GM21529 (cell line): ENCODE data around the gene PAM.

ENCODE experiments used
- ATAC-seq: cut with Tn5 transposase; IDR thresholded peaks from one replicate; pipeline ENCODE4 v1.9.1; 2021; ENCODE audit not compliant: unreplicated experiment

PAM gene

DNA sequence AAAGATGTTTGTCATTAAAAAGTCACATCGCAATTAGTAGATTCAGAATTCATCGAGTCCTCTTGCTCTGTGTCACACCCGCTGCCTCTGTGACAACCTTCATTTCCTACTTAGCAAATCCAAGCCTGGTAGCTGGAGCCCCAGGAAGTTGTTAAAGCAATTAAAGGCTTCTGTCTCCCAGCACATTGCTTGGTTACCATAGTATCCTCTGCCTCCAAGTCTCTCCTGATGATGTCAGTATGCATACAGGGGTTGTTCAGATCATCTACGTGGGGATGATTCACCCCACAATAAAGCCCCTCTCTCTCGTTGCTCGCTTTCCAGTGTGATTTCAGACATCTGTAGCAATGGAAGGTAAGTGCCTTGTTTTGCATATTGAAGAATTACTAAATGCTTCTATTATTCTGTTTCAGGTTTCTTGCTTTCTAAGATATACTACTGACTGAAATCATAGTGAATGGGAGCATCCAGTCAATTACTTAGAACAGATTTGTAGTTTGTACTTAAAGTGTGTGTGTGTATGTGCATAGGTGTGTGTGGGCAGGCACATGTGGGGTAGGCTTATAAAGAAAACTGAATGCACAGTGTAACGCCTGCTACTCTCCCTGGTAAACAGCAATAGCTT is 52.9 kb downstream of the PAM start:
- ATAC-seq = no peak

DNA sequence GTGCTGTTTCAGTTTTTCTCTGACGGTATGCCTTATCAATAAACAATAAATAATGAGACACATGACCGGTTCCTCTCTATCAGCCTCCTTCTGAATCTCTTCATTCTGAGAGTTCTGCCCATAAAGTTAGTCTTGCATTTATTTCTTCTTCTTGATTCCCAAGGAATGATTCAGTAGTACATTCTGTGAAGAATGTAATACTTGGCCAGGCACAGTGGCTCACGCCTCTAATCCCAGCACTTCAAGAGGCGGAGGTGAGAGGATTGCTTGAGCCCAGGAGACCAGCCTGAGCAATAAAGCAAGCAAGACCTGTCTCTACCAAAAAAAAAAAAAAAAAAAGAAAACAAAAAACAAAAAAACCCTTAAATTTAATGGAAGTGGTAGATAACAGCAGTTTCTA is 53.9 kb downstream of the PAM start:
- ATAC-seq = no peak

DNA sequence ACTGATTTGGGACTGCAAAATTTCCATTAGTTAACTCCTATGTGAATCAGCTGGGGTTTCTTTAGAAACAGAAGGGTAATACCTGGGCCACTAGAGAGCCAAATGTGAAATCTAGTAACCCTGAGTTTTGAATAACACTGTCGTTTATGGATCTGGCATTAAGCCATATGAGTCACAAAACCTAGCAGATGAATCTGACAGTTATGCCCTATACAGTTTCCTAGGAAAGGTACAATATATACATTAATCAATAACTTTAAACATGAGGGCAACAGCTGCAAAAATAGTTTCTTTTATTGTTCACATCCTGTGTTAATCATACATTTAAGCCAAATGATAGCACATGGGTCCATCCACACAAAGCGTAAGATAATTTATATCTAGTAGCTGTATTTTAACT is 56.9 kb downstream of the PAM start:
- no peak for ATAC-seq

DNA sequence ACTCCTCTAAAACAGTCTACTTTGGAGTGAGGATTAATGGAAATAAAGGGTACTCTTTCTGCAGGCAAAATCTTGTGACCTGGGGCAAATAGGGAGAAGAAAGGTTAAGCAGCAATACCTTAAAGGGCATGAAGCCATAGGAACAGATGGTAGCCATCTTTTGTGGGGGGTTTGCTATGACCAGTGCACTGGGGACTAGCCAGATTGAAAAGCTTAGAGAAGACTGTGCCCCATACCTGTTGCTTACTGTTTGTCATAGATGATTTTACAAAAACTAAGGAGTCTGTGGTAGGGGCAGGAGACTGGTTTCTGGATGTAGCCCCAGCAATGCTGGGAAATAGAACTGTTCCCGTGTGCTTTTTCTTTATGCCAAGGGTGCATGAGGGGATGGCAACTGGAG is 58.6 kb downstream of the PAM start:
- ATAC-seq = no peak

DNA sequence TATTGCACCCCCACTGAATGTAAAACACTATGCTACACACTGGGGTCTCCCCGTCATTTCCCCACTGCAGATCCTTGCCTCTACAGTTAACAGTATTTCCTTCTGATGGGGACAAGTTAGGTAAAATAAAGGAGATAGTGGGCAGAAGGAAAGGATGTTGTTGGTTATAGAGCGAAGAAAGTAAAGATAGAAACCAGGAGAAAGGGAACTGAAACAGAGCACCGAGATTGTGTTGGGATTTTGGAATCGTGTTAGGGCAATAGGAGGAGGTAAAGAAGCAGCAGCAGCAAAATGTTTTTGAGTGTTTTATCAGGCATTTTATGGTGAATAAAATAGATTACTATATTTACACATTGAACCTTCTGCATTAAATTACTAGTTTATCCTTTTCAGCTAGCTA is 60.0 kb downstream of the PAM start:
- no peak for ATAC-seq

DNA sequence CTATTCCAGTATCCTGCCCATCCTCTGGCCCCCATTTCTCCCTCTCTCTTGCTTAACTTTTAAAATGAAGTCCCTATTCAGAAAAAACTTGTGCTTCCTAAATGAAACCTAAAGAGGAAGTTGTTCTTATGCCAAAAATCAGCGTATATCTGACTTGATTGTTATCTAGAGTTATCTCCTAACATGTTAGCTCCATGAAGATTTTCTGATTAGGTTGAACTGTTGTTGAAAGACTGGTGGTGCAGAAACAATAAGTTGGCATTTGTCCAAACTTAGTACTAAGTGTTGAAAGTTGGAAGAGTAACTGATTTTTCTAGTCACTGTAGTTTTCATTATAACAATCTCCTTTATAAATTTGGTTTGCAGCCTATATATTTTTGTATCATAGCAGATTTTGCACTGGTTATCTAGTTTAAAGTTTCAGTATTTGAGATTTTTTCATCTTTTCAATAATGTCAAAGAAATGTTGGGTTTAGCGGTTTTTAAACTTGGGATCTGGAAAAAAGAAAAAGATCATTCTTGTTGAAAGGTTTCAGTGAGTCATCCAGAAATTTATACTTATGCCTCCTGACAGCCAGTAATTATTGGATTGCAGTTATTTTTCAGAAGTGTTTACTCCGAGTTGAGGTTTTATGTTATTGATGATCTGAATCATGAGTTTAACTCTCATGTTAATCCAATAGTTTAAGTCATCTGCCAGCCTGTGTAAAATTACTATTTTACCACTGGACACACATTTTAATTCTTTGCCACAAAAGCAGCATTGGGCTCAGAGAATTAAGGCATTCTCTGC is 60.6 kb downstream of the PAM start:
- no peak for ATAC-seq

DNA sequence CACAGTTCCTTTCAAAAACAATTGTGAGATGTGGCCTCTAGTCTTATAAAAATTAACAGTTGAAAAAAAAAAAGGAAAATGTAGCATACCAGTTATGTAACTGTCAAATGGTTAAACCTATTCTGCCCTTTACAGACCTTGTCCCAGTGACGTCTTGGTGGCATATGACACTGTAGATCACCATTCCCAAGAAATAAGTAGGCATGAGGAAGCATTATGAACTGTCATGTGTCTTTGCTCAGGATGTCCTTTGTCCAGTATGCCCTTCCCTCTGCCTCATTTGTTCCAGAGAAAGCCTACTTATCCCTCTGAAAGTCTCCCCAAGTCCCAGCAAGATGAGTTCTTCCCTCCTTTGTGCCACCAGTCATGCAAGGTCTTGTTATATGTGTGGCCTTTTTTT is 63.2 kb downstream of the PAM start:
- no peak for ATAC-seq

DNA sequence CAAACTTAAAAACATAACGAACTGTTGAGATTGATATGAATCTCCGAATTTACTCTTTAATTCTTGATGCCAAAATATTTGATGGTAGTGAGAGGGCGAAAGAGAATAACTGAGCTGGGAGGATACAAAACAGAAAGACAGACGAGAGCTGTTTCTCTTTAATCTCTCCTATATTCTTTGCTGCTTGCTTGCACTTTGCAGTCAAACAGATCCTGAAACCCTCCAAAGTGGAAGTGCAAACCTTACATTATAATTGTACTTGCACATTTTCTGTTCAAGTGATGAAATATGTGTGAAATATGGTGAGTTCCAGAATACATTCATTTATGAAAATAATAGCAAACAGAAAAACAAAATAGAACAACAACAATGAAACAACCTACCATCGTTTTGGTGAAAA is 63.8 kb downstream of the PAM start:
- no peak for ATAC-seq

DNA sequence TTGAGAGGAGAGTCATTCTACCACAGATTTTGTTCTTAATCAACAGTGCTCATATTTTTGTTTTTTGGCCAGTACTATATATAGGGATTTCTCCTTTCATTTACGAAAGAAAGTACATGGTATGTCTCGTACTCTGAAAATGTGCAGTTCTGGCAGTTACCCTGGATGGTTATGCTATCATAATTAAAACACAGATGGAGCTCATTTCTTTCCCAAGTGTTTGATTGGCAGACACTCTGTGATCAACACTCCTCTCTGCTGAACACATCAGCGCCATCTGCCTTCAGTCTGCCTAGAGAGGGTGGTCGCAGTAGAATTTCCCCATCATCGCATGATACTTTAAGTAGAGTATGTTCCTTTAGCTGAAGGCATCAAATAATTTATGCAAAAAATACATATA is 64.5 kb downstream of the PAM start:
- ATAC-seq = no peak

DNA sequence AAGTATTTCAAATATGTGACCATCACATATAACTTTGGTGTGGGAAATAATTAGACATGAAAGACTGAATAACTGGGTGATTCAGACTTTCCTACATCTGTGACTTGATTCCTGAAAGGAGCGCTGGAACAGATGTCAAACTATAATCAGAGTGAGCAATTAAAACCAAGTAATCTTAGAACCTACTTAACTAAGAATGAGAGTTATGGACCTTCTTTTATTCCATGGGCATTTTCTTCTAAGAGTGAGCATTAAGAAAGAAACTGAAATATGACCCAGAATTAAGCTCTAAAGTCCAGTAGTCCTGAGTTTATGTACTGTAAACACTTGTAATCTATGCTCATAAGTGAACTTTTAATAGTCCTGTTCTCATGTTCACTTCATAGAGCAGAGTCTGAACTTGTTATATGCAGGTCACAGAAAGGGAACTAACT is 68.4 kb downstream of the PAM start:
- ATAC-seq = no peak

DNA sequence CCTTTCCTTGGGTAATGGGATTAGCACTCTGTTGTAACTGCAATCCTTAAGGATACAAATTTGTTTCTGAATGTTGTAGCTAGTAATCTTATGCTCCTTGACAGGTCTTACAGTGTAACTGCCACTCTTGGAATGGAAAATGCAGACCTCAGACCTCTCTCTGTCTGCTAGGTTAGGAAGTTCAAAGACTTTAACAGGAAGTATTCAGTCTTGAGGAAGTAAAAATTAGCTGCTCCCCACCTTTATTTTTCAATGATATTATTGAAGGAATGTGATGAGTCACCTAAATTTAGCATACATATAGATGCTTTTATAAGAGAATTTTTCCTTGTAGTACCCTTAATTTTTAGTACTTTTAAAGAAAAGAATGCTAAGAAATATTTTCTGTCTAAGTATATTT is 71.5 kb downstream of the PAM start:
- ATAC-seq = no peak

DNA sequence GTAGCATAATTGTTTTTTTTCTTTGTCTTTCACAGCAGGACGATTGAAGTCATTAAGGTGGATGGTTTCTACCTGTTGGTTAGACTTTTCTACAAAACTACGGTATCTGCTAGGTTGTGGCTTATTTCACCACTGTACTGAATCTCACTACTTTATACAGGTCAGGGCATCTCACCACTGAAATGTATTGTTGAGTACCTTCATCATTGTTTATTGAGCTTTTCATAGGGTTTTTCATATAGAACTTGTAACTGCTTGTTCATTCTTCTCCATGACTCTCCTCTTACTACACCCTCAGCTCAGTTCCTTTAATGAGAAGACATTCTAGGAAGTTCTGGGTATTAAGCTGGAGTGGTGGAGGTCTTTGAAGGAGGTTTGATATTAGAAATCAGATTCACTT is 75.1 kb downstream of the PAM start:
- ATAC-seq = no peak

DNA sequence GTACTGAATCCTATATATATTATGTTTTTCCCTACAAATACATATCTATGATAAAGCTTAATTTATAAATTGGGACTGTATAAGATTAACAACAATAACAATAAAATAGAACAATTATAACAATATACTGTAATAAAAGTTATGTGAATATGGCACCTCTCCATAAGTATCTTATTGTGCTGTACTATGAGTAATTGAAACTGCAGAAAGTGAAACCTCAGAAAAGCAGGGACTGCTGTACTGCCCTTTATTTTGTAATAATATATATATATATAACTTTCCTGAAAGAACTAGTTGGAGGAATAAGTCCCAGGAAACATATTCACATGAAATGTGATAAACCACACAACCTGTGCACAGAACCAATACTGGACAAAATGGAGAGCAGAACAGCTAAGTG is 77.3 kb downstream of the PAM start:
- ATAC-seq = no peak

DNA sequence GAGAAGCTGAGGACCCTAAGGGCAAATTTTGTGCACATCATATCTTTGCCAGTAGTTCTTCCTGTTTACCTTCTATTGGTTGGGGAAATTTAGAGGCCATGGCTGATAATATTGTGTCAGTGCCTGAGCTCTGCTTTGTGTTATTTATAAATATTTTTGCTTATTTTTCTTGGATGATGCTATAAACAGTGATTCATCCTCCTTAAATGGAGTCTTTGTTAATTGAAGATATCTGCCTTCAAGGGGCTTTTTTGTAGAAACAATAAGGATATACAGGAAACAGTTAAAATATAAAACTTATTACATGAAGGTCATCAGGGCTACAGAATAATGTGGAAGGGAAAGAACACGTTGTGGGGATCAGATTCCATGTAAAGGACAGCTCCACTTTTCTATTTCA is 78.0 kb downstream of the PAM start:
- ATAC-seq = no peak

DNA sequence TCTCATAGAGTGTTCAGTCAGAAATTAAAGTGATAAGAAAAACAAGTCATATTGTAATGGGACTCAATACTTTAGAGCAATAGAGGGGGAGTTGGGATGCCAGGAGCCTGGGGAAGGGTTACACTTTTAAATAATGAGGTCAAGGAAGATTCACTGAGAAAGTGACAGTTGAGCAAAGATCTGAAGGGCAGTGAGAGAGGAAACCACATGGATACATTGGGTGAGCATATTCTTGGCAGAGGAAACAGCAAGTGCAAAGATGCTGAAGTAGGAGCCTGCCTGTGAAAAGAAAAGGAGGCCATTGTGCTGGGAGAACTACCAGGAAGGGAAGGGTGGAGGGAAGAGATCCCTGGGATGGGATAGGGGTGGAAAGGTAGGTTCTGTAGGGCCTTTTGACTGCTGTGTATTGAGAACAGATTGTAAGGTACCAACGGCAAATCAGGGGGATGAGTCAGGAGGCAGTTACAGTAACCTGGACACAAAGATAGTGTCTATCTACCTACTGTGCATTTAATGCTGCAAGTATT is 79.4 kb downstream of the PAM start:
- ATAC-seq = no peak

DNA sequence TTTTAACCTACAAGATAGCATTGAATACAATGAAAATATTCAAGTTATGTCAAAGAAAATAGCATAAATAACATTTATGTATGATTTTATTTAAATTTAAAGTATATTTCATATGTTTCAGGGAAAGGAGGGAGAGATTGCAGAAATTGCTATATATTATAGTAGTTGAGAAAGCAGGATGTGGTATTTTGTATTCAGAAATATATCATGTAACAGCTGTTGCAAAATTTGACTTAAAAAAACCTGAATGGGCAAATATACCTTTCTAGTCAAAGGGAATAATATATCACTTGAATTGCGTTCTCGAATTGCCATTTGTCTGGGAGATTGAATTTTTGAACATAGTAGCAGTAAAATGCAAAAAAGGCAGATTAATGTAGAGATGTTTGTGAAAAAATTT is 80.6 kb downstream of the PAM start:
- no peak for ATAC-seq

DNA sequence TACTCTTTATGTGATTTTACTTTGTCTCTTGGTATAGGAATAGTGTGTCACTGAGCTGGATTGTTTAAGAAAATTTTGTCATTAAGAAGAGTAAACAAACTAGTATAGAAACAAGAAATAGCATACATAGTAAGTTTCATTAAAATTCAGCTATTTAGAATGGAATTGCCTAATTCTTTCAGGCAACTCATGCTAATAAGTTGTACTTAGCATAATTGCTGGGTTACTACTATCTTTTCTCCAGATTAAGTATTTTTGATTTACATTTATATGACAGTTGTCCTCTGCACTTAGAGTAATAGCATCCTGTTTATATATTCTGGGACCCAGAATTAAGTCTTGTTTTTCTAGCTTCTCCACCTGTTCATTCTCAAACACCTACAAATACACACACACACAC is 85.9 kb downstream of the PAM start:
- ATAC-seq = no peak

DNA sequence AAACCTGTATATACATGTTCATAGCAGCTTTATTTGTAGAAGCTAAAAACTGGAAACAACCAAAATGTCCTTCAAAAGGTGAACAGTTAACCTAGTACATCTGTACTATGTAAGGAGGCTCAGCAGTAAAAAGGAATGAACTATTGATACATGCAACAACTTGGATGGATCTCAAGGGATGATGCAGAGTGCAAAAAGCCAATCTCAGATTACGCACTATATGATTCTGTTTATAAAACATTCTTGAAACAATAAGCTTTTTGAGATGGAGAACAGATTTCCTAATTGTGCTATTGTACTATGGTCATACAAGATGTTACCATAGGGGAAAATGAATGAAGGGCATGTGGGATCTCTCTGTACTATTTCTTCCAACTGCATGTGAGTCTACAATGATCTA is 88.9 kb downstream of the PAM start:
- ATAC-seq = no peak

DNA sequence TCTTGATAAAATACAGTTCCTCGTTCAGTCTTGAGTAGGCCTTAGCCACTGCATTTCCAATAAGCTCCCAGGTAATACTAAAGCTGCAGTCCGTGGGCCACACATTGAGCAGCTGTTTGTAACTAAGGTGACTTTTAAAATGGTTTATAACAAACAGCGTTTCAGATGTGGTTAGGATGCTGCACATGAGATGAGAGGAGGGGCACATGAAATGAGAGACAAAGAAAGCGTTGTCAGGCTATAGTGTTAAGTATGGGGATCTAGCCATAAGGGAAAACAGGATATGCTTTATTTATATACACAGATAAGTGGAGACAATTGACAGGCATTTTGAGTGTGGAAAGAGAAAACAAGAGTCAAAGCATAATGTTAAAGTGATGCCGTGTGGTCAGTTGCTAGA is 89.9 kb downstream of the PAM start:
- ATAC-seq = no peak

DNA sequence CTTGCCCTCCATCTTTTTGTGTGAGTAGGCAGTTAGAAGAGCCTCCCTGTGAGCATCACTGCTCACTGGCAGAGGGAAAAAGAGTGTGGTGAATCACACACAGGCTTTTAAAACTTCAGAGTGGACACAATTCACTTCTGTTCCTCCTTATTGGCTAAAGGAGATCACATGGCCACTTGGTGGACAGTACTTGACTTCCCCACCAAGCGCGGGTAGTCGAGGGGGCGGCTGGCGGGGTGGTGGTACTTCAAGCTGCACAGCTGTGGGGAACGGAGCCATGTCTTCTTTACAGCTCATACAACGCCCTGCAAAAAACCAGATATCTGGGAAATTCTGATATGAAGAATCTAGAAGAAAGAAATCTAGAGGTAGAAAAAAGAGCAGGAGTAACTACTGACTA is 95.4 kb downstream of the PAM start:
- ATAC-seq = no peak

DNA sequence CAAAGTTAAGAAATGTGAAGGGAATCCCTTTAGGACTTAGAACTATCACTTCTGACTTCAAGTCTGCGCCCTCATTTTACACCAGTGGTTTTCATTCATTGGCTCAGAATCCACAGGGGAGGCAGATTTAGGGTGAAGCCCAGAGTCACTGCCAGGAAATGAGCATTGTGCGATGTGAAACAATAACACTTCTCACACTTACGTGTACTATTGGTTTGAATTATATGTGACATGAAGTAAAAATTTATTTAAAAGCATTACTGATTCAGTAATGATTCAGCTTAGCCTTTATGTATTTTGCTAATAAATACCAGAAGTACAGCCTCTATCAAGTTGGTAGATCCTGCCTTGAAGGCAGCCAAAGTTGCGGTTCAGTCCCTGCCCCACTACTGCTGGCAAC is 98.6 kb downstream of the PAM start:
- no peak for ATAC-seq

DNA sequence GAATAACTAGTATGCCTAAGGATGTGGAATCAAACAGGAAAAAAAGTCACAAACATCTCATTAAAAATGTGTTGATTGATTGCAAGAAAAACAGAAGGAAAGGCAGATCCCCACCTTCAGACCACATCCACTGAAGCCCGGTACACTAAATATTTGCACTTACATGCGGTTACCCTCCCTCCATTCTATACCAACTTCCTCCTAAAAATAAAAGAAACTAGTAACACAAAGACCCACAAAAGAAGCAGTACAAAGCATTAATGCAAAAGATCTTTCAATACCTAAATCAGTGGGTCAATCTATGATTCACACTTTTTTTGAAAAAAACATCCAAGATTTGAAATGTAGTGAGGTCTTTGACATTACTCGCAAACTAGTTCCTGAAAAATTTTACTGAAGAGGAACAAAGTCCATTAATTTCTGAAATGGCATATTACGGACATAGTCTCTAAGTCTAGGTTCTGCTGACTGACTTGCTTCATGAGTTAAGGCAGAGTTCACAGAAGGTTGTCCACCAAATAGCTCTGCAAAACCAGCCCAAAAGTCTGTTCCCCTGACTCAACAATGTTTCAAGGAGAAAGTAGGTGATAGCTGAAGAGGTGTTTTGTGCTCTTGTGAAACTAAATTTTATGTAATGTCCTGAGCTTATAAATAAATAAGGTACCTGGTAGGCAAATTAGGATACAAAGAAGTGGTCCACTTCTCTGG is 100.7 kb downstream of the PAM start:
- no peak for ATAC-seq
